Heart right ventricle (tissue), 16 donors: ENCODE results near the gene NIPAL3. TPM values are rescaled to one million over a fixed set of nuclear protein-coding genes. Genes with fewer than 3 reads are reported as not detected.

ENCODE experiments used
- ATAC-seq, 8 donors: fragments of 200-7000 bp; cut with Tn5 transposase; one replicate each; pipeline ENCODE4 v1.9.1; 2020; ENCODE audit warnings: mild to moderate bottlenecking in 8 of 8, moderate library complexity in 8 of 8, moderate number of reproducible peaks in 1 of 8
- DNase-seq, 2 donors: peaks; one replicate each; pipeline ENCODE4 v3.0.0-alpha.2; 2020
- H3K27ac ChIP-seq, 10 donors: fragments of 200-600 bp; sonication (generic) in 2 of 10; one replicate each; pipeline versions ENCODE4 v1.5.0 to v1.8.0; 2020 to 2022; ENCODE audit warnings: mild to moderate bottlenecking in 3 of 10
- H3K27me3 ChIP-seq, 7 donors: fragments of 200-600 bp; one replicate each; pipeline ENCODE4 v1.8.0; 2021 to 2022; ENCODE audit warnings: mild to moderate bottlenecking in 2 of 7
- H3K36me3 ChIP-seq, 9 donors: fragments of 200-600 bp; sonication (generic) in 1 of 9; one replicate each; pipeline versions ENCODE4 v1.5.0 to v1.8.0; 2020 to 2022; ENCODE audit warnings: mild to moderate bottlenecking in 2 of 9
- H3K4me1 ChIP-seq, 9 donors: fragments of 200-600 bp; sonication (generic) in 1 of 9; one replicate each; pipeline versions ENCODE4 v1.5.0 to v1.8.0; 2020 to 2022; ENCODE audit warnings: mild to moderate bottlenecking in 4 of 9
- H3K4me3 ChIP-seq, 10 donors: fragments of 200-600 bp; sonication (generic) in 2 of 10; one replicate each; pipeline versions ENCODE4 v1.5.0 to v1.8.0; 2020 to 2022; ENCODE audit warnings: mild to moderate bottlenecking in 7 of 10, moderate library complexity in 2 of 10
- H3K9me3 ChIP-seq, 11 donors: fragments of 200-600 bp in 10 of 11; sonication (generic) in 2 of 11; one replicate each; pipeline versions ENCODE4 v1.5.0 to v1.8.0; 2013 to 2022; ENCODE audit warnings: mild to moderate bottlenecking in 2 of 11, control low read depth in 1 of 11, moderate library complexity in 1 of 11
- WGBS, 2 donors: extraction: QIAGEN DNeasy Blood & Tissue Kit; methylation state at CpG; one replicate each; pipeline ENCODE4 v1.1.7; 2013; ENCODE audit warnings: inconsistent platforms in 1 of 2; 5-methylcytosine and 5-hydroxymethylcytosine counted together
- intact Hi-C, 10 donors: fragments of 100-400 bp; cut with DNase I; formaldehyde crosslinking; loops; one replicate each; pipeline versions ENCODE4 v1.11.1 to v1.14.2; 2022
- polyA plus RNA-seq, 2 donors: library from polyadenylated mRNA; stranded (reverse); fragments of 200-250 nt; gene quantifications; one replicate each; pipeline ENCODE4 v1.2.3, GENCODE V29; 2013
- total RNA-seq, 10 donors: library from RNA; stranded (reverse); fragmentation: NEBNext Ultra II Directional in 3 of 10; extraction: Animal tissue kit (Norgen Biotek cat#: 25700) in 3 of 10; gene quantifications; one replicate each; pipeline versions ENCODE4 v1.2.1 to v1.2.4, GENCODE V29; 2021 to 2023
- TF ChIP-seq, protein P1 (sequence below), 9 donors: fragments of 200-600 bp; sonication (generic) in 2 of 9; IDR thresholded peaks; one replicate each; pipeline versions ENCODE4 v1.5.0 to v1.8.0; 2021 to 2022; ENCODE audit warnings: antibody characterized with exemption in 9 of 9, mild to moderate bottlenecking in 5 of 9, moderate library complexity in 1 of 9
- donor health status: Arrhythmogenic right ventricular cardiomyopathy.
- donor health status: ischemic (EF 13 %, LVEDD 7.1; RV severe dilation, severe dysfunction).
- donor health status: healthy with polysubstance abuse.
- donor health status: DM: no; HTN: yes; CAD: no.
- donor health status: DM: no; HTN: no; CAD: no.
- donor health status: ischemic (EF 25% LVEDD 6.9; RV normal size, moderate dysfunction).
- donor health status: ischemic (EF 25% LVEDD 5.7; RV mildly dilated, moderate dysfunction).
- donor health status: healthy.
- donor health status: DM: yes; HTN: yes; CAD: no.
- donor health status: Ischemic cardiomyopathy.
- donor health status: ischemic (EF 35%, LVEDD 5.7; RV mildly dilated, moderate dysfunction).
- donor health status: nonischemic (EF 11% LVEDD 7.7; RV severe dilation, severe dysfunction).
- donor health status: DM: yes; HTN: yes; CAD: no.
- donor health status: PGD.
- donor health status: ischemic (EF 29% LVEDD 5.4; RV normal size, mild dysfunction).
- donor health status: nonischemic (EF 23%, LVEDD 6.1; RV moderate dilation, normal function).

The NIPAL3 gene
- total and polyA plus RNA-seq, 12 donors = 5.3 to 44.9 (median 26.5) TPM

DNA sequence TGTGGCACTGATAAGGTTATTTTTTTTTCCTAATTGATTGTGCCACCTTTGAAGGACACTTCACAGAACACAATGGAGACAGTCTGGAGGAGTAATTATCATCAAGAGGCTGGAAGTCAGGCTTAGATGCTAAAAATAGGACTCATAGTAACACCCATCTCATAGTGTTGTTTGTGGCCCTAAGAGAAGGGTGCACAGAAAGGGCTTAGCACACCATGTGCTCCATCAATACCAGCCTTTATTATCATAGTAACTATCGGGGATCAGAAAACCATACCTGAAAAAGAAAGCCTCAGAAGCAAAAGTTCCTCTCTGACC is 11.9 kb downstream of the NIPAL3 start:
- ATAC-seq (peak; percentile 28 to 91 (median 78)), DNase-seq (no peak)
- Histone ChIP-seq H3K27me3 (no peaks in the 10 kb centered on the region), H3K9me3 (no peaks in the 10 kb centered on the region), H3K27ac (peak overlapping the region in 1 of 10 donors; percentile 17), H3K36me3 (peaks cover 0 to 9% (median 0%) of the 10 kb centered on the region in 9 donors), H3K4me1 (peaks cover 0 to 29% (median 18%) of the 10 kb centered on the region in 9 donors), H3K4me3 (no peak overlapping the region)
- 40 to 41% methylated on average over 1 of the region's 1 CpG for WGBS, 2 donors
- TF ChIP-seq, protein P1, sequence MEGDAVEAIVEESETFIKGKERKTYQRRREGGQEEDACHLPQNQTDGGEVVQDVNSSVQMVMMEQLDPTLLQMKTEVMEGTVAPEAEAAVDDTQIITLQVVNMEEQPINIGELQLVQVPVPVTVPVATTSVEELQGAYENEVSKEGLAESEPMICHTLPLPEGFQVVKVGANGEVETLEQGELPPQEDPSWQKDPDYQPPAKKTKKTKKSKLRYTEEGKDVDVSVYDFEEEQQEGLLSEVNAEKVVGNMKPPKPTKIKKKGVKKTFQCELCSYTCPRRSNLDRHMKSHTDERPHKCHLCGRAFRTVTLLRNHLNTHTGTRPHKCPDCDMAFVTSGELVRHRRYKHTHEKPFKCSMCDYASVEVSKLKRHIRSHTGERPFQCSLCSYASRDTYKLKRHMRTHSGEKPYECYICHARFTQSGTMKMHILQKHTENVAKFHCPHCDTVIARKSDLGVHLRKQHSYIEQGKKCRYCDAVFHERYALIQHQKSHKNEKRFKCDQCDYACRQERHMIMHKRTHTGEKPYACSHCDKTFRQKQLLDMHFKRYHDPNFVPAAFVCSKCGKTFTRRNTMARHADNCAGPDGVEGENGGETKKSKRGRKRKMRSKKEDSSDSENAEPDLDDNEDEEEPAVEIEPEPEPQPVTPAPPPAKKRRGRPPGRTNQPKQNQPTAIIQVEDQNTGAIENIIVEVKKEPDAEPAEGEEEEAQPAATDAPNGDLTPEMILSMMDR (IDR thresholded peaks at IDR 0.05) = no peak
- intact Hi-C loops = loop anchor here in 1 of 10 donors (10.0 kb wide), 1 partner anchor 97 kb away; no protein-coding TSS in a partner anchor

DNA sequence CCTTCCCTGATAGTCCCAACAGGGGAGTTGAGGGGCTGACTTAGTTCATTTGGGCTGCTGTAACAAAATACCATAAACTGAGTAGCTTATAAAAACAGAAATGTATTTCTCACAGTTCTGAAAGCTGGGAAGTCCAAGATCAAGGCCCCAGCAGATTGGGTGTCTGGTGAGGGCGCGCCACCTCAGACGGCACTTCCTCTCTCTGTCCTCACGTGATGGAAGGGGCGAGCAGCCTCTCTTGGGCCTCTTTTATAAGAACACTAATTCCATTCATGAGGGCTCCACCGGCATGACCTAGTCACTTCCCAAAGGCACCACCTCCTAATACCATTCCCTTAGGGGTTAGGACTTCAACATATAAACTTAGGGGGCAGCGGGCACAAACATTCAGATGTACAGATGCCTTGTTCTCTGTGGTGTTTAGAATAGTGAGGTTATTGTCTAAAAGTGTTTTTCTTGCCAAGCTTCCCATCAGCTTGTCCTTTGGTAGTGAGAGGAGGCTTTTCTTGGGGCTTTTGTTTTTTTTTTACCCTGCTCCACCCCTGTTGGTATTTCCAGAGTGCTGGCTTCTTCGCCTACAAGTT is 20.3 kb downstream of the NIPAL3 start:
- peaks cover 2 to 26% (median 17%) of the 10 kb centered on the region in 9 donors for H3K4me1 ChIP-seq
- H3K4me3 ChIP-seq = no peak overlapping the region
- peaks cover 0 to 9% (median 0%) of the 10 kb centered on the region in 9 donors for H3K36me3 ChIP-seq
- intact Hi-C loops = loop anchor here in 1 of 10 donors (10.0 kb wide), 1 partner anchor 89 kb away; no protein-coding TSS in a partner anchor
- no peaks in the 10 kb centered on the region for H3K27me3 ChIP-seq
- TF ChIP-seq, protein P1 (IDR thresholded peaks at IDR 0.05) = no peak
- WGBS, 2 donors = 79 to 84% methylated on average over 8 of the region's 8 CpGs
- H3K9me3 ChIP-seq = no peaks in the 10 kb centered on the region
- H3K27ac ChIP-seq = no peak overlapping the region
- ATAC-seq (no peak), DNase-seq (no peak)

DNA sequence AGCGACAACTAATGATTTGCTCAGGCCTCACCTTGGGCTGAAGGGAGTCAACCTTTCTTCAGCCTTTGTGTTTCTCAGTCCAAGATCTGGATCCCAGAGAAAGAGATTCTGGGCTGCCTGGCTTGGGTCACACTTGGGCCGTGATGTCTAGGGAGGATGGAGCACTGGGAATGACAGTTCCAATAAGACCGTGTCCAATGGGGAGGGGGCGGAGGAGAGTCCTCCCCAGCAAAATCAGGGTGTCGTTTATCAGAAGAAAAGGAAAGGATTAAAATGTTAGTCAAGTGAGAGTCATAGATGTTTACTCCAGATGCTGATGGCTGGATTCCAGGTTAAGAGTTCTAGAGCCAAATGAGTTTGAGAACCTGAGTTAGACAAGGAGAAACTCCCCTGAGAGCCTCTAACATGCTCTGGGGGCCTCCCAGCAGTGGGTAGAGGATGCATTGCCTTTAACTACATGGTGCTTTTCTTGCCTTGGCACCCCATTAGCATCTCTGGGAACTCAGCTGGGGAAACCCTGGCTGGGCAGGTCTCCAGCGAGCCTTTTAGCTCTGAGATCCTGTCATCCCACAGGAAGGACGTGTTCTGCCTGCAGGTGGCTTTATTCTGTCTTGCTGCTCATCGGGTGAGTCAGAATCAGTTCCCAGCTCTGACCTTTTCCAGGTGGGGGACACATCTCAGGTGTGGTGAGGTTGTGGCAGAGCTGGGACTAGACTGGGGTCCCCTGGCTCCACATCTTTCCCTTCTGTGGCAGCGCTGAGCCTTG is 22.2 kb downstream of the NIPAL3 start:
- H3K4me1 ChIP-seq = peaks cover 2 to 34% (median 21%) of the 10 kb centered on the region in 9 donors
- peak overlapping the region in 2 of 10 donors; percentile 10 to 13 for H3K4me3 ChIP-seq
- H3K27ac ChIP-seq = peak overlapping the region in 6 of 10 donors; percentile 43 to 70 (median 56)
- no peaks in the 10 kb centered on the region for H3K27me3 ChIP-seq
- intact Hi-C loops = loop anchor here in 1 of 10 donors (10.0 kb wide), 1 partner anchor 87 kb away; no protein-coding TSS in a partner anchor
- H3K36me3 ChIP-seq = peaks cover 0 to 24% (median 5%) of the 10 kb centered on the region in 9 donors
- TF ChIP-seq, protein P1 (IDR thresholded peaks at IDR 0.05) = no peak
- peak; percentile 14 to 29 for DNase-seq
- H3K9me3 ChIP-seq = no peaks in the 10 kb centered on the region
- ATAC-seq = peak in 6 of 8 donors; percentile 17 to 62 (median 44)
- 55 to 61% methylated on average over 9 of the region's 9 CpGs for WGBS, 2 donors

- intact Hi-C loops = loop anchor here in 1 of 10 donors (10.0 kb wide), 1 partner anchor 86 kb away; no protein-coding TSS in a partner anchor
- peak overlapping the region in 6 of 10 donors; percentile 43 to 70 (median 56) for H3K27ac ChIP-seq
Observed at GRCh38 chr1:24438423-24438901, 22.9 kb downstream of the NIPAL3 start.

More at GRCh38 chr1:24438423-24438901, 22.9 kb downstream of the NIPAL3 start:
- peak overlapping the region in 2 of 10 donors; percentile 10 to 13 for H3K4me3 ChIP-seq
- TF ChIP-seq, protein P1 (IDR thresholded peaks at IDR 0.05) = peak in 1 of 9 donors; percentile 3
- H3K4me1 ChIP-seq = peaks cover 2 to 41% (median 21%) of the 10 kb centered on the region in 9 donors
- ATAC-seq = peak; percentile 78 to 92 (median 86)
- H3K27me3 ChIP-seq = no peaks in the 10 kb centered on the region
- peak; percentile 59 to 67 for DNase-seq
- H3K9me3 ChIP-seq = no peaks in the 10 kb centered on the region
- 44 to 45% methylated on average over 9 of the region's 9 CpGs for WGBS, 2 donors
- H3K36me3 ChIP-seq = peaks cover 0 to 24% (median 0%) of the 10 kb centered on the region in 9 donors
